Stimulated activated CD8-positive, alpha-beta memory T cell treated with anti-CD3 and anti-CD28 coated beads, Interleukin-4, amount 100 ng/mL, for 48 hours (primary cell): ENCODE data around the gene CHD2.

Experiments
- DNase-seq: peaks from one replicate; pipeline ENCODE4 v3.0.0-alpha.2; 2020

Gene CHD2

DNA sequence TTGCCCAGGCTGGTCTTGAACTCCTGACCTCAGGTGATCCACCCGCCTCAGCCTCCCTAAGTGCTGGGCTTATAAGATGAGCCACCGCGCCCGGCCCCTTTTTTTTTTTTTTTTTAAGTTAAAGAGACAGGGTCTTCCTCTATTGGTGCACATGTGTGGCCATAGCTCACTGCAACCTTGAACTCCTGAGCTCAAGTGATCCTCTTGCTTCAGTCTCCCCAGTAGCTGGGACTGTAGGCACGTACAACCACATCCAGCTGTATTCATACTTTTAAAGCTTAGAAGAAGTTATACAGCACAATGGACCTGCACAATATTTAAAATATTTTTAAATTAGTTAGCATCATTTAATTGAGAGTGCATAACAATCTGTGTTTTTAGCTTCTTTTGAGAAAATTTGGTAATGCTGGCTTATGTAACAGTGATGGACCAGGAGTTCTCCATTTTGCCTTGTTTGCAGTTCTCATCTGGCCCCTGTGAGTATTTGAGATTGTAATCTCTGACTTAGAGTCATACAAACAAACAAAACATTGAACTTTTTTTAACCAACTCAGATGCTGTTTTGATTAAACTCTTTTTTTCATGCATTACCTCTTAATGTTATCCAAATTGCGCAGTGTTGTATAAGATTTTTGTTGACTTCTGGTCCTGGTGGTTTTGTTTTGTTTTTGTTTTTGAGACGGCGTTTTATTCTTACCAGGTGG, 33.0 kb downstream of the CHD2 start:
- DNase-seq: no peak

DNA sequence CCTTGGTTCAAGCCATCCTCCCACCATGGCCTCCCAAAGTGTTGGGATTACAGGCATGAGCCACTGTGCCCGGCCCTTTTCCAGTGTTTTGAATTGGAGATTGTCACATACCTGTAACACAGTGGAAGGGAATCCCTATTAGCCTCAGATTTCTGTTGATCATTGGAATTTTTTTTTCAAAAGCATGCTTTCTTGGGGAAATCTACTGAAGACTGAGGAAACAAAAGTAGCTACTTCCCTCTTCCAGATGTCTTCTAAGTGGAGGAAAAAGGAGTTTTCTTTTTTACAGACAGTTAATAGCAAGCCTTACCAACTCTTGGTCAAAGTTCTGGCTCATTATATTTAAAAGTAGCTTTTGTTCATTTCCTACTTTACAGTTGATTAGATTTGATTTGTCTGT, 33.7 kb downstream of the CHD2 start:
- DNase-seq: no peak

- DNase-seq: no peak
Measured at GRCh38 chr15:92934716-92935115, 34.6 kb downstream of the CHD2 start.

DNA sequence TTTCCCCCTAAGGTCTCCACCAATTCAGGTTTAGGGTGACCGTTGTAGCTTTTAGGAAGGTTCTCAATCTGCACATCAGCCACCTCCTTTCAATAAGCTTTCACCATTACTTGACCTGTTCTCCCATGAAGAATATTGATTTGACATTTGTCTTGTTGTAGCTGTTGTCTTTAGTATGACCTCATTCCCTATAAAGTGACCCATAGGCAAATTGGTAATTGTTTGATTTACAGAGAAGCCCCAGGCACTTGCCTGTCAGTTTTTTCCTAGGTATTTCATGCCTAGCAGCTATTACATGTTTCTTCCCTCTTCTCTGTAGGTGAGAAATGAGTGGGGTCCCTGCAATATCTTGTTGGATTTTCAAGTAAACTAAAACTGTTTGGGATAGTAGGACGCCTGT, 36.0 kb downstream of the CHD2 start:
- DNase-seq: no peak

DNA sequence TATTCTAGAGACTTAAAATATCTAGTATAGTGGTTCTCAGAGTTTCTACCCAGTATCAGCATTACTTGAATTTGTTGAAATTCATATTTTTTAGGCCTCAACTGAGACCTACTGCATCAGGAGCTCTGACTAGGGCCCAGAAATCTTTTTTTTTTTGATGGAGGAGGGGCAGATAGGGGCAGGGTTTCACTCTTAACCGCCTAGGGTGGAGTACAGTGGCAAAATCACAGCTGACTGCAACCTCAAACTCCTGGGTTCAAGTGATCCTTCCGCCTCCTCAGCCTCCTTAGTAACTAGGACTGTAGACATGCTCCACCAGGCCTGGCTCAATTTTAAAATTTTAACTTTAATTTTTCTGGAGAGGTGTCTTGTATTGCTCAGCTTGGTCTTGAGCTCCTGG, 36.6 kb downstream of the CHD2 start:
- no peak for DNase-seq

GRCh38 chr15:92937901-92938300, 37.8 kb downstream of the CHD2 start:
- DNase-seq: no peak

GRCh38 chr15:92938387-92938786, 38.3 kb downstream of the CHD2 start:
- no peak for DNase-seq

DNA sequence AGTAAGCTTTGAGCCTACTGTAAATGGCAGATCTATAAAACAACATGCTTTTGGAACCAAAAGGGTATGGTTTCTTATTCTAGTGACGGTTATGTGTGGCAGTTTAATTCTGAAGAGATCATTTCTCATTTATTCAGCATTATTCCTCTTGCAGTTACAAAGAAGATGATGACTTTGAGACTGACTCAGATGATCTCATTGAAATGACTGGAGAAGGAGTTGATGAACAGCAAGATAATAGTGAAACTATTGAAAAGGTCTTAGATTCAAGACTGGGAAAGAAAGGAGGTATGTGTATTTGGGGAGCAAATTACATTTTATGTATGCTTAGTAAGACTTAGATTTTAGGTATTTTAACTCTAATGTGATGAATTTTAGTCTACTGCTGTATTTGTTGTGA, 41.5 kb downstream of the CHD2 start:
- no peak for DNase-seq

DNA sequence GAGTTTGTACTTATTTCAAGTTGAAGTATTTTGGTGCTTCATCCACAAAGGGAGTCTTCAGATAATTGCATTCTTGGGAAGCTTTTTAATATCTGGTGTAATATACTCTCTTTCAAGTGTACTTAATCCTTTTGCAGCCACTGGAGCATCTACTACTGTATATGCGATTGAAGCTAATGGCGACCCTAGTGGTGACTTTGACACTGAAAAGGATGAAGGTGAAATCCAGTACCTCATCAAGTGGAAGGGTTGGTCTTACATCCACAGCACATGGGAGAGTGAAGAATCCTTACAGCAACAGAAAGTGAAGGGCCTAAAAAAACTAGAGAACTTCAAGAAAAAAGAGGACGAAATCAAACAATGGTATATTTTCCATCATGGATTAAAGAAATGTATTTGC, 42.6 kb downstream of the CHD2 start:
- DNase-seq: no peak

GRCh38 chr15:92943581-92943980, 43.5 kb downstream of the CHD2 start:
- no peak for DNase-seq

- DNase-seq: no peak
Measured at GRCh38 chr15:92944946-92945521, 44.9 kb downstream of the CHD2 start.

GRCh38 chr15:92947071-92947730, 47.1 kb downstream of the CHD2 start:
- no peak for DNase-seq

DNA sequence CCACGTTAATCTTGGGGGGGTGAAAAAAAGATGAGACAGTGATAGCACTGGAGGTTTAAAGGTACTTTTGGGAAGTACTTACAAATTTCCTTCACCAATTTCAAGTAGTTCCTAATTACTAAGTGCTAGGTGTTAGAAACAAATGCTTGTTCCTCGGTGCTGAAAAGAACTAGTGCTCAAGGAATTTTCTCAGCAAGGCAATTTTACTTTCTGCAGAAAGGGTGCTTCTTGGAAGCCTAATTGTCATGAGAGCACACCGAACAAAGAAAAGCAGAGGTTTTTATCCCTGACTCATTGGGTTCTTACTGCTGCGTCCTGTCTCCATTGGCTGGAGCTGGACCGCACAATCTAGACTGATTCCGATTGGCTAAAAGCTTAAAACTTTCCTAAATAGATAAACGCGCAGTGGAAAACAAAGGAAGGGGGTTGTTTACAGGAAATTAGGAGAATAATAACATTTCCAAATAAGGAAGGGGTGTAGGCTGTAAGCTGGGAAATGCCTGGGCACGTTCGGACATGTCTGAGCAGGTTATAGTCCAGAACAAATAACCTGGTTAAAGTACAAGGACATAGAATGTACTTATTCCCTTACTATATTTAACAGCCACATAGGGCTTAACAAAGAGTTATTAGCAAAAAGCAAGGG, 49.6 kb downstream of the CHD2 start:
- no peak for DNase-seq

GRCh38 chr15:92951800-92952457, 51.8 kb downstream of the CHD2 start:
- no peak for DNase-seq

GRCh38 chr15:92952458-92952850, 52.3 kb downstream of the CHD2 start:
- no peak for DNase-seq

DNA sequence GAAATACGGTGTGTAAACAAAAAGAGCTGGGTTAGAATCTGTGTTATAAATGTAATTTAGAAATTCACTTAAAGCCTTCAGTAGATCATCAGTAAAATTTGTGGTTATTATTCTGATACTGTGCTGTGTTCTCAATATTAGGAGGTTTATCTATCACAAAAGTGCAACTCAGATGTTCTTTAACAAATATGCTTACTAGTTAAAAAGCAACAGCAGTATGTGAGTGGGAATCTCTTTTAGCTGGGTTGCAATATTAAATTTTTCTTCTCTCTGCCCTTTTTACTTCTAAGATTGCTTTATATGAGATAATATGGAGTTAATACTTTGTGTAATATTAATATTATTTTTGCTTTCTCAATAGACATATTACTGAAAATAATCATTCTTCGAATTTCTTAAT, 53.4 kb downstream of the CHD2 start:
- no peak for DNase-seq

- no peak for DNase-seq
Measured at GRCh38 chr15:92954002-92954401, 53.9 kb downstream of the CHD2 start.

GRCh38 chr15:92954578-92954977, 54.5 kb downstream of the CHD2 start:
- DNase-seq: no peak

- DNase-seq: no peak
Measured at GRCh38 chr15:92955706-92956105, 55.6 kb downstream of the CHD2 start.

DNA sequence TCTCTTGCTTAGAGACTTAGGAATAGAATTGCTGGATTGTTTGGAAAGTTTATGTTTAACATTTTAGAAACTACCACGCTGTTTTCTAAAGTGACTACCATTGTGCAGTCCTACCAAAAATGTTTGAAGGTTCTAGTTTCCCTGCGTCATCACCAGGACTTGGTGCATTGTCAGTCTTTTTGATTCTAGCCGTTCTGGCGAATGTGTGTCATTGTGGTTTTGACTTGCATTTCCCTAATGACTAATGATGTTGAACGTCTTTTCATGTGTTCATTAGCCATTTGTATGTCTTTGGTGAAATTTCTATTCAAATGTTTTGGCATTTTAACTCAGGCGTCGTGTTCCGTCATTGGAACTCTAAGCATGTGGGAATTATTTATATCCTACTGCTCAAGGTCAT, 58.0 kb downstream of the CHD2 start:
- peak; percentile 63 for DNase-seq

- DNase-seq: no peak
Measured at GRCh38 chr15:92959219-92959618, 59.1 kb downstream of the CHD2 start.

DNA sequence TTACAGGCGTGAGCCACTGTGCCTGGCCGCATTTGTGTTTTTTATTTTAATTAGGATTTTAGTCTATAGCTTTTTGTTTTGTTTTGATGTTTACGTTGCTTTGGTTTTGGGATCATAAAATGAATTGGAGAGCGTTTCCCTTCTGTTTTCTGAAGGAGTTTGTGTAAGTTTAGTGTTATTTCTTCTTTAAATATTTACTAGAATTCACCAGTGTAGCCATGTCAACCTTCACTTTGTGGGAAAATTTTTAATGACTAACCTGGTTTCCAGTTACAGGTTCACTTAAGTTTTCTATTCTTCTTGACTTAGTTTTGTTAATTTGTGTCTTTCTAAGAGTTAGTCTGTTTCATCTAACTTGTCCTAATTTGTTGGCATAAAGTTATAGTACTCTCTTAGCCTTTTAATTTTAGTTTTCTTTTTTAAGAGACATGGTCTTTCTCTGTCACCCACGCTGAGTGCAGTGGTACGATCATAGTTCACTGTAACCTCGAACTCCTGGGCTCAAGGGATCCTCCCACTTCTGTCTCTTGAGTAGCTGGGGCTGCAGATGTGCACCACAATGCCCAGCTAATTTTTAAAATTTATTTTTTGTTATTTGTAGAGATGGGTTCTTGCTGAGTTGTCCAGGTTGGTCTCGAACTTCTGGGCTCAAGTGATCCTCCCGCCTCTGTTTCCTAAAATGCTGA, 61.0 kb downstream of the CHD2 start:
- DNase-seq: no peak

DNA sequence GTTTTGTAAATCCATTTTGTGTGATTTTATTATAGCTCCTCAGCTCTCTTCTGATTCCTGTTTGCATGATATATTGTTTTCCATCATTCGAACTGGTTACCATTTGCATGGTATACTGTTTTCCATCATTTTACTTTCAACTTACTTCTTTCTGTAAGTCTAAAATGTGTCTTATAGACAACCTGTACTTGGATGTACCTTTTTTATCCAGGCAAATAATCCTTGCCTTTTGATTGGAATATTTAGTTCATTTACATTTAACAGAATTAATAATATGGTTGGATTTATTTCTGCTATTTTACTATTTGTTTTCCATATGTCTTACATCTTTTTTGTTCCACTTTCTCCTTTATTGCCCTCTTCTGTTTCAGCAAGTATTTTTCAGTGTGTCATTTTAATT, 62.8 kb downstream of the CHD2 start:
- no peak for DNase-seq
